ENCODE data around the gene RINL.
"Not testable (repeated sequence)": the region's sequence is repeated elsewhere in the genome, so short reads cannot be mapped to it uniquely, and the experiment has no call there.

Gene RINL

GRCh38 chr19:38831142-38831605 is 46.9 kb downstream of the RINL start:
- no peak for DNase-seq

GRCh38 chr19:38830039-38830733 is 47.9 kb downstream of the RINL start:
- DNase-seq: no peak

GRCh38 chr19:38829203-38829602 is 48.9 kb downstream of the RINL start:
- not testable (repeated sequence) for DNase-seq

DNA sequence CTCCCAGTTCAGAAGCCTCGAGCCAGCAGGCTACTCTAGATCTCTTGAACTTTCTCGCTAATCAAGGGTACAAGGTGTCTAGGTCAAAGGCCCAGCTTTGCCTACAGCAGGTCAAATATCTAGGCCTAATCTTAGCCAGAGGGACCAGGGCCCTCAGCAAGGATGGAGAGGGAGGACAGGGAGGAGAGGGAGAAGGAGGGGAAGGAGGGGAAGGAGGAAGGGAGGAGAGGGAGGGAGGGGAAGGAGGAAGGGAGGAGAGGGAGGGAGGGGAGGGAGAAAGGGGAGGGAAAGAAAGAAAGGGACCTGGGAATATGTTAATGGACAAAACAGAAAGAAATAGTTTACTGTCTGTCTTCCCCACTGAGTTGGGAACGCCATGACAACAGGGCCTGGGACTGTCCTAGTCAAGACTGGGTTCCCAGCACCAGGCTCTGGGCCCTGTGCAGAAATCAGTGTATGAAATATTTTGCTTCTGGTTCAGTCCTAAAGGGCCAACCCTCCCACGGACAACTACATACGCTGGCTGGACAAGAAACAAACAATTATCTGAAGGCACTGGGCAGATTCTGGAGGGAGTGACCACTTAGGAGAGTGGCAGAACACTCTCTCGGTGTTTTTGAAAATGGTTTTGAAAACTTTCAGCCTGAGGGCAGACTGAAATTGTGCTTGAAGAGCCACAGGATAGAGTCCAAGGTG is 51.1 kb downstream of the RINL start:
- DNase-seq: no peak

DNA sequence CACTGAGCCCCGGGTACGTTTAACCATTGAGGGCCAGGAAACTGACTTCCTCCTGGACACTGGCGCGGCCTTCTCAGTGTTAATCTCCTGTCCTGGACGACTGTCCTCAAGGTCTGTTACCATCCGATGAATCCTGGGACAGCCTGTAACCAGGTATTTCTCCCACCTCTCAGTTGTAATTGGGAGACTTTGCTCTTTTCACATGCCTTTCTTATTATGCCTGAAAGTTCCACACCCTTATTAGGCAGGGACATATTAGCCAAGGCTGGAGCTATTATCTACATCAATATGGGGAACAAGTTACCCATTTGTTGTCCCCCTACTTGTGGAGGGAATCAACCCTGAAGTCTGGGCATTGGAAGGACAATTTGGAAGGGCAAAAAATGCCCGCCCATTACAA is 52.1 kb downstream of the RINL start:
- not testable (repeated sequence) for DNase-seq

DNA sequence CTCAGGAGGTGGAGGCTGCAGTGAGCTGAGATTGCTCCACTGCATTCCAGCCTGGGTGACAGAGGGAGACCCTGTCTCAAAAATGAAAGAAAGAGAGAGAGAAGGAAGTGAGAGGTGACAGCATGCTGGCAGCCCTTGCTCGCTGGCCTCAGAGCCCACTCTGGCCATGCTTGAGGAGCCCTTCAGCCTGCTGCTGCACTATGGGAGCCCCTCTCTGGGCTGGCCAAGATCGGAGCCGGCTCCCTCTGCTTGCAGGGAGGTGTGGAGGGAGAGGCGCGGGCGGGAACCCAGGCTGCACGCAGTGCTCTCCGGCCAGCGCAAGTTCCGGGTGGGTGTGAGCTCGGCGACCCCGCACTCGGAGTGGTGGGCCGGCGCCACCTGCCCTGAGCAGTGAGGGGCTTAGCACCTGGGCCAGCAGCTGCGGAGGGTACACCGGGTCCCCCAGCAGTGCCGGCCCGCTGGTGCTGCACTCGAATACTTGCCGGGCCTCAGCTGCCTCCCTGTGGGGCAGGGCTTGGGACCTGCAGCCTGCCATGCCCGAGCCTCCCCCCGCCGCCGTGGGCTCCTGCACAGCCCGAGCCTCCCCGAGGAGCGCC is 56.7 kb downstream of the RINL start:
- DNase-seq: not testable (repeated sequence)

DNA sequence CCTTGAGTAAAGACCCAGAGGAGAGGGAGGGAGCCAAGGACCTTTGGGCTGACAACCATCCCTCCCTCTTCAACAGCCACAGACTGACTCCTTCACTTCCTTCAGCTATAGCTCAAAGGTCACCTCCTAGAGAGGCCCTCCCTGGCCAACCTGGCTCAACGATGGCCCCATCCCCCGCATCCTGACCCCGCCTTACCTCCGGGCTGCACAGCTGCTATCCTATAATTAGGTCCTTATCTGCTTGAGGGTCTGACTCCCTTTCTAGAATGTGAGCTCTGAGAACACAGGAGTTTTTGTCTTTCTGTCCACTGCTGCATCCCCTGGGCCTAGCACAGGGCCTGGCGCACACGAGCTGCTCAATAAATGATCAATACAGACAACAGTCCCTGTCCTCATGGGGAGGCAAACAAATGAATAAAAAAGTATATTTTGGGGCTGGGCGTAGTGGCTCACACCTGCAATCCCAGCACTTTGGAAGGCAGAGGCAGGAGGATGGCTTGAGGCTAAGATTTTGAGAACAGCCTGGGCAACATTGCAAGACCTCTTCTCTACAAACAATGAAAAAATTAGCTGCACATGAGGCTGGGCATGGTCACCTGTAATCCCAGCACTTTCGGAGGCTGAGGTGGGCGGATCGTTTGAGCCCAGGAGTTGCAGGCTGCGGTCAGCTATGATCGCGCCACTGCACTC is 58.7 kb downstream of the RINL start:
- DNase-seq: no peak

Data from NCI-H526 treated with DMSO at 0.1 percent for 48 hours (cell line).